HG02759 (cell line): Measurements from ENCODE around the gene SCG2.
"Not testable (repeated sequence)": the region's sequence is repeated elsewhere in the genome, so short reads cannot be mapped to it uniquely, and the experiment has no call there.

Source experiments
- ATAC-seq: cut with Tn5 transposase; IDR thresholded peaks from one replicate; pipeline ENCODE4 v1.9.1; 2021; ENCODE audit warnings: mild to moderate bottlenecking, moderate library complexity; ENCODE audit not compliant: unreplicated experiment

SCG2 gene

DNA sequence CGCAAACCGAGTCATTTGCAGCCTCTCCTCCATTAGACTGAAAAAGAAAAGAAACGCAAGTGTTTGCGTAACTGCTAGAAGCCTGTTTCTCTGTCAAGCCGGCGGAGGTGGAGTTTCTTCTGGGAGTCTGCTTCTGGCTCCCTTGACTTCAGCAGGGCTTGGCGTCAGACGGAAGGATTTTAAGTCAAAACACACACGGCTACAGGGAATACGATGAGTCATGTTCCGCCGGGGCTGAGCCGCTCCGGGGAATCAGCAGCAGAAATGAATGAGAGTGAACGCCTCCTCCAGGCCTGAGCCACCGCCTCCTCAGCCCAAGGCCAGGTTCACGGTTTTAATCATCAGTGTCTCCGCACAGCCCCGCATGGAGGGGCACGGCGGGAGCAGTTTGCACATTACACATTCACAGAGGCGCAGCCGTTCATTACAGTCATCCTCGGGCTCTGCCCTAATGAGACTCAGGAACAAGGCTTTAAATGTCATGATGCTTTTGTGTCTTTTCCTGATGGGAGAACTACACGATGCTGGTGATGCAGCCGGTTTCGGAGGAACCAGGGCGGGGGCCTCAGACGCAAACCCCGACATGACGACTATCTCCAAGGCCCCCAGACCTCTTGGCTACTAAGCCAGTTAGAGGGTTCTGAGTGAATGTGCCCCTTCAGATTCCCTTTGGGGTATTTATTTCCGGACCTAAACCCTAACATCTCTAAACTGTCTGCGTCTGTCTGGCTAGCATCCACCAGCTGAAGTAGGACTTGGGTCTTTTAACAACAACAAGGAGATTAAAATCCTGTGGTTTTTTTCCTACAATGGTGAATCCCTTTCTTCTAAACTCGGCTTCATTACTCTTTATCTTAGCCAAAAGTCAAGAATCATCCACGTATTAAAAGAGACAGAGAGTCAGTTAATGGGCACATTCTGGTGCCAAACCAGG, 11.1 kb upstream of the SCG2 start:
- no peak for ATAC-seq

DNA sequence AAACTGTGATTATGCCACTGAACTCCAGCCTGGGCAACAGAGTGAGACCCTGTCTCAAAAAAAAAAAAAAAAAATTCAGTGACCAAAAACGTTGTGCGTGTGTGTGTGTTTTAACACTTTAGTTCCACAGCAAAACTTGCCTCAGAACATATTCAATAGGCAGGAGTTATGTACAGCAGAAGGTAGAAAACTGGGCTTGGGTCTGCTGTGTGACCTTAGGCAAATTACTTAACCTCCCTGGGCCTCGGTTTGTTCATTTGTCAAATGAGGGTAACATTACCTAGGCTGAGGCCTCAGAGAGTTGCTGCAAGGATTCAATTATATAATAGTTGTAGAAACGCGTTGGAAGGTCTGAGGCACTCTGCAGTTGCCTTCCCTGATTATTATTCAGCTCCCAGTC, 10.3 kb upstream of the SCG2 start:
- ATAC-seq, result no peak

DNA sequence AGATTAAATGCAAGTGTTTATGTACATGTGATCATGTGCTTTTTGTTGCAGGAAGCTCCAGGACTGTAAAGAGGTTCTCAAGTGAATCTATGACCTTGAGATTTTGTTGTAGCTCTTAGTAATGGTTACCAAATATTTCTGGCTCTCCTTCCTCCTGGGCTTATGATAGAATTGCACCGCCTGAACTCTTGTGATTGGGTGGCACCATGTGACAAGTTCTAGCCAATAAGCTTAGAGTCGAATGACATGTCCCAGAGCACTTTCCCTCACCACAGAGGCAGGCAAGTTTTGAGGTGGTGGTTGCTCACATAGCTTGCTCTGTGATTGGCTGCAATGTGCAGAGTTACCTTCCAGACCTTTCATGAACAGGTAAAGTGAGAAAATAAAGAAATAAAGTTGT, 8.9 kb upstream of the SCG2 start:
- ATAC-seq, result no peak

DNA sequence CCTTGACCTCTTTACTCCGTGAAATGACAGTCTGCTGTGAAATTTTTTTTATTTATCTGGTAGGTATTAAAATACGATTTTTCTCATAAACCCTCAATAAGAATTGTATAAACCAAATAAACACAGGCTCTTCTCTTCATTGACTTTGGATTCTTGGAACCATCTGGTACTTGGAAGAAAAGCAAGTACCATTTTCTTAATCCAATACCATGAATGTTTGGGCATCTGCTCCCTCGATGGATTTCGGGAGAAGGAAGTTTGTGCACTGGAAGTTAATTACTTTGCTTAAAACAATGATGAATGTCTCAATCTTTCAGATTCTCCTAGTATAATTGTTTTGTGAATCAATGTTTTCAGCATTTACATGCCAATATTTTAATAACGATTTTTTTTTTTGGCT, 5.3 kb upstream of the SCG2 start:
- ATAC-seq, result no peak

DNA sequence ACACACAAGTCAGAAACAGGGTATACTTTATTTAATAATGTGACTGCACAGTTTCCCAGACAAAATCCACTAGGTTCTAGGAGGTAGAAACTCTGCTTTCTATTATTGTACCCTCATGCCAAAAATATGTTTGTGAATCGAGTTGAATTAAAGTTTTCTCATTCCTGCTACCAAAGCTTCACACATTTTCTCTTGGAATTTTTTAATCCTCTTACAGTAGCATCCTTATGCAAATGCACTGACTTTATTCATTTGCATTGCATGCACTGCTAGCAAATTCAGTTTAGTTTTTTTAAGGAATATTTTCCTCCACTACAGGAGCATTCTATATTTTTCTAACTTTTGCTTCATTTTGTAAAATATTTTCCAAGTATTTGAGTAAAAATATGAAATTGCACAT, 4.8 kb upstream of the SCG2 start:
- ATAC-seq, result no peak

DNA sequence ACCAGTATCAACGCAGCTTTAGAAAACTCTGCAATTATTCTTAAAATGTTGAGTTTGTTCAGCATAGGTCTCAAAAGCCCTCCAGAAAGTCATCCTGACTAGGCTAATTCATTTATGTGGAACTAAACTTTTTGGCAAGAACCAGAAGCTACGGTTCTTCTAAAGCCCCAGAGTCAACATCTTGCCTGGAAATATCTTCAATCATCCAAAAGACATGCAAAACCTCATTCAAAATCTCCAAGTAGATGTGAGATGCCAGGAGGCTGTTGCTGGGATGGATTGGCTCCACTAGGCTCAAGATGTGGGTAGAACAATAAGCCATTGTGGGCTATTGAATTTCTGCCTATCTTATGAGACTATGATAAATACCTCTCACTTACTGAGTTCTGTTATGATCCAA, 2.1 kb upstream of the SCG2 start:
- ATAC-seq, result no peak

DNA sequence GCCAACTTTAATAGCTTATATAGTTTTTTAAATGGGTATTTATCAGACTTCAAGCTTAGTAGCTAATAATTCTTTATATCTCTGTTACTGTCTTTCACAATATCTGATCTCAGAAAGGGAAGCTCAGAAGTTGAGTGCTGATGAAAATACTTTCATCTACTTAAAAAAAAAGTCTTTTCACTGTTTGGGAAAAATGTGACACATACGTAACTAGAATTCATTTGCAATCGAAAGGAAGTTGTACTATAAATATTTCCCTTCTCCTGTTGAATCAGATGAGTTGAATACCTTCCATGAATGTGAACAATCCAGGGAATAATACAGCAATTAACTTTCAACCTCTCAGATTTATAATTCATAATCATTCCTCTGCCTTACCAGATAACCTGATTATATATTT, 811 bp upstream of the SCG2 start:
- no peak for ATAC-seq

DNA sequence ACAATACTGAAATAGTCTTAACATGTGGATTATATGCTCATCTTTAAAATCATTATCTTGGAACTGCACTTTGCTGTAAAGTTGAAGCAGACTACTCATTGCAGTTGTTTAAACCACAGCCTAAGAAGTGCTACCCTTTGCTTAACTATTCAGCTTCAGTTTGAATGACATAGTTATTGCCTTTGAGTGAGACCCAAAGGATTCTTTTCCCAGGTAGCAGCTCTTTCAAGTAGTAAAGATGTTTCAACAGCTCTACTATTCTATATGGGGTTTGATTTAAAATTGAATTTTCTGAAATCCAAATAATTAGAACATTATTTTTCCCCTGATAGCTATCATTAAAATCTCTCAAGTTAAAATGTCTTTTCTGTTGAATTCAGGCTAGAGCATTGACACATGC, 1.1 kb downstream of the SCG2 start:
- no peak for ATAC-seq

DNA sequence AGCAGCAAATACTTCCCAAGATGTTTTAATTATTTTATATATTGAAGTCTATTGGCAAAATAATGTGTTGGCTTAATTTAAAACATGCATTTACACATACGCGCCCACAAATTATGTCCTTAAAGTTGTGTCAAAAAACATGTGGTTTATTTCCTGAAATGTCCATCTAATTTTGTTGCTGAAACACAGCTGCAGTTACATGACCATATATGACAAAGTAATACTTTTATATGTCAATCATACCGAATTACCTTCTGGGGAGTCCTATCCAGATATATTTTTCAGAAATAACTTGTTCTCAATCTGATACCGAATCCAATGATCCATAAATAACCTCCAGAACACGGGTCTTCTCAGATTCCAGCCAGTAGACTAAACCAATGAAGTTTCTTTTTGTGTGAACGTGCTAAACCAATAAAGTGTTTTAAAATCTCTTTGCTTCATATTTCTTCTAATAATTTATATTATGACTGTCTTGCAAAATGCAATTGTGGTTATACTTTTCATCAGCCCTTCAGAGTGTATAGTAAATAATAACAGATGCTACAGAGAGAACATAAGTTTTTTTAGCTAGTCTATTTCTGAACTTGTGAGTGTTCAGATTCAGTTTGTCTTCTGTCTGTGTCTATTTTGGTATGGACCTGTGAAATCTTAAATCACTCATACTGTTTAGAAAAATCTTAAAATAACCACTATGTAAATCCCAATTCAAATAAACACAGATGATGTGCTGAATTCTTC, 2.4 kb downstream of the SCG2 start:
- ATAC-seq, result no peak

DNA sequence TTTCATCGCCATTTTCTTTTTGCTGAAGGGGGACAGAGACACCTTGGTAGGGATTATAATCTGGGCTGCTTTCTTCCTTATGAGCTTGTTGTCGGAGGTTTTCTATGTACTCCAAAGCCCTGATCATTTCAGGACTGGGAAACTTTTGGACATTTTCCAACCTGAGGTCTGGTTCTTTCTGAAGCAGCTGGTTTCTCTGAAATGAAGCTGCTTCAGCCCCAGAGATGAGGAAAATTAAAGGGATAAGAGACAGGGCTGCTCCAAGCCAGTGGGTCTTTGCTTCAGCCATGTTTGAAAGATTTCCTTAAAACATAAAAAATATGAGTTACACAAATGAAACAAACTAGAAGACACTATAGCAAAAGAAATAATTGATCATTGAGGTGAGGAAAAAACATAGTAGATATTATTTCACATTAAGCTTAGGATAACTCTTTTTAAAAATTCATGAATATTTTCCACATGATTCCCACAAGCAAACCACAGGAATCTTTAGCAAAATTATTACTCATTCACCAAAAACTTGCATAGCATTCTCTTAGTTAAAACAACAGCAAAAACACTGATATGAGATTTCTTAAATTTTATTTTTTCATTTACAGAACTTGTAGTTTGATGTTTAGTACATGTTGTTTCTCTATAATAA, 3.0 kb downstream of the SCG2 start:
- ATAC-seq, result no peak

DNA sequence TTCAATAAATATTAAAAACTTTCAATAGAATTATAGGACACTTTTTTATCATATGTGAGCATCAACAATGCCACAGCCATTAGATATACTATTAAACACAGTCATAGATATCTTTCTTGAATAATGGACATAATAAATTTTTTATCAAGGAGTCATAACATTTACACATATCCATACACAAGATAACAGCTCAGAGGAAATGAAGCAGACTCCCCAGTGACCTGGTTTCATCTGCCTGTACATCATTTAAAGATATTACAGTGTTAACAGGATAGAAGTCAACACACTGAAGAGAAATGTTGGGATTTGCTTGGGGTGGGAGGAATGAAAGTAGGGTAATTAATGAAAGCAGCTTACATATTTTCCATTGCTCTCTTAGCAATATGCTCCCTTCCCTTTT, 5.1 kb downstream of the SCG2 start:
- no peak for ATAC-seq

DNA sequence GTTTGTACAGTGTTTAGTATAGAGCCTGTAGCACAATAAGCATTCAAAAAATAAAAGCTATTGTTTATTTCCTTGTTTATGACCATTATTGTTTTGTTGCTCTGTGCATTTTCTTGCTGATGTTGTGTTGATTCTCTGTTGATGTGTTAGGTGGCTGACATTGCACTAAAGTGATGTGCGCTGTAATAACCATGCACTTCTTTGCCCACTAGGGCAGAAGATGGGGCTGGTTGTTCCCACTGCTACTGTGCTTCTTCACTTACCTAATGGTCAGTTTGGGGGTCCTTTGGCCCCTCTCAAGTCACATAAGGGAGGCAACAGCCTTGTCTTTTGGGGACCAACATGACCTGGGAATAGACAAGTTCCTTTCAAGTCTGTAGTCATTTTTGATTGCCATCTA, 6.0 kb downstream of the SCG2 start:
- ATAC-seq, result no peak

DNA sequence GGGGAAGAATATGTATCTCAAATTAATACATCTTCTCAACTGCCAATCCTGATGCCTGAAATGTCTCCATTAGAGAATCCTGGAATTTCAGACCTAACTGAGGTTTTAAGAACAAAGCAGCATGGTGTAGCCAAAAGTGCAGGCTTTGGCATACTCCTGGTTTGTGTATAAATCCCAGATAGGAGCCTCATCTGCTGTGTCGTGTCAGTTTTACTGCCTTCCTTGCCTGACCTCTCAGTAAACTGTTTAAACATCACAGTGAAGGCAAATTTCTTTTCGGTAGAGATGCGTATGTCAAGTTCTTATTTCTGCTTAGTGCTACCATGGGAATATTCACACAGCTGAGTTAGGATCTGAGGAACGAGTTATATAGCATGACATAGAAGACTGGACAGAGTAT, 7.3 kb downstream of the SCG2 start:
- no peak for ATAC-seq

DNA sequence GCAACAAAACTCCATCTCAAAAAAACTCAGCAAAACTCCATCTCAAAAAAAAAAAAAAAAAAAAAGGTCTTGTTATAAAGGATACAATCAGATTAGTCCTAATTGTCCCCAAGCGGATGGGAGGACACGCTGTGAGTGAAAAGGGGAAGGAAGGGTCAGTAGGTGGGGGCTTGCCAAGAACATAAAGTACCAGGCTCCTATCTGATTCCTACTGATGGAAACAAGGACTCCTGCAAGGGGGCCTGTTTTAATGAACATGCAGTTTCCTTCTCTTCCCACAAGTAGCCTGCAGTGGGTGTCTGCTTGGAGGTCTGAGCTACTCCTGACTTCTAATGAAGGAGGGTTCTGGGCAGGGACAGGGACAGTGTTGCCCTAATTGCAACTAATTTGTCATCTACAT, 7.9 kb downstream of the SCG2 start:
- no peak for ATAC-seq

DNA sequence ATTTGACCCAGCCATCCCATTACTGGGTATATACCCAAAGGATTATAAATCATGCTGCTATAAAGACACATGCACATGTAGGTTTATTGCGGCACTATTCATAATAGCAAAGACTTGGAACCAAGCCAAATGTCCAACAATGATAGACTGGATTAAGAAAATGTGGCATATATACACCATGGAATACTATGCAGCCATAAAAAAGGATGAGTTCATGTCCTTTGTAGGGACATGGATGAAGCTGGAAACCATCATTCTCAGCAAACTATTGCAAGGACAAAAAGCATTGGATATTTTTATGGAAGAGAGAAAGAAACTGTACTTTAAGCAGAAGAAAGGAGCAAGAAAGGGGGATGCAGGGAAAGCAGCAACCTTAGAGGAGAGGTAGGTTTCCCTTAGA, 9.5 kb downstream of the SCG2 start:
- not testable (repeated sequence) for ATAC-seq

DNA sequence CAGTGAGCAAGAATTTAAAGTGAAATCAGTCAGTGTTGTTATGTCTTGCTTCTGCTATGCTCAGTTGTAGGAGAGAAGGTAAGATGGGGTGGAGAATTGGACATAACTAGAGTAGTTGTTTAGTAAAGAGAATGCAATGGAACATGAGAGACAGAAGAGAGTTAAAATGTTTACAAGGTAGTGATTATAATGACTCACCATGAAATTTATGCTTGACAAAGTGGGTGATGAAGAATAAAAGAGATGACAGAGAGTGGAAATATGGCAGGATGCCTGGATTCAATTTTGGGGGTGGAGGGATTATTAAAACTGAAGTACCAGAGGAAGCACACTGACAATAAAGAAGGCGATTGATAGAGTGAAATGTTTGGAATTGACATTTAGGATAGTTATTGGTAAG, 10.6 kb downstream of the SCG2 start:
- ATAC-seq, result no peak

DNA sequence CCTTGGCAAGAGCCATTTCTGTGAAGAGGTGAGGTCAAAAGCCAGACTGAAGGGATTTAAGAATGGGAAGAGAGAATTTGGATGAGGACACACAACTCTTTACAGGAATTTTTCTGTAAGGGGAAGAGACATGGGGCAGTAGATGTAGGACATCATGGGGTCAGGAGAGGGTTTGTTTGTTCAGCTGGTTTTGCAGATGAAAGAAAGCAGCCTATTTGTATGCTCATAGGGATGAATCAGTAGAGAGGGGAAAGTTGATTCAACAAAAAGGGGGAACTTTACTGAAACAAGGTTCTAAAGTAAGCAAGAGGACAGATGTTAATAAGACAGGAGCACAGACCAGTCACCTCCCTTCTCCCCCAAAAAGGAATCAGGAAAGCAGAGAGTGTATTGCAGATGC, 11.2 kb downstream of the SCG2 start:
- no peak for ATAC-seq

DNA sequence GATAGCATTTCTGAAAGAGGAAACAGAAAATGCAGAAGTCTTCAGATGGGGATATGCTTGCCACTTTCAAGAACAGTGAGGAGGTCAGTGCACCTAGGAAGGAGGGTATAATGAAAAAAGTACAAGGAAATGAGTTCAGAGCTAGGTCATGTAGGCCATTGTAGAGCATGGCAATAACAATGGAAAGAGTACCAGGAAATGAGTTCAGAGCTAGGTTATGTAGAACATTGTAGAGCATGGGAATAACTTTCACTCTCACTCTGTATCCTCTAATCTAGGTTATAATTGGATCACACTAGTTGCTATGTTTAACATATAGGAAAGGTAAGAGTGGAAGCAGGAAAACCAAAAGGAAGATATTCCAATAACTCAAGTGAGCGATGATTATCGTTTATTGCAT, 12.3 kb downstream of the SCG2 start:
- no peak for ATAC-seq

DNA sequence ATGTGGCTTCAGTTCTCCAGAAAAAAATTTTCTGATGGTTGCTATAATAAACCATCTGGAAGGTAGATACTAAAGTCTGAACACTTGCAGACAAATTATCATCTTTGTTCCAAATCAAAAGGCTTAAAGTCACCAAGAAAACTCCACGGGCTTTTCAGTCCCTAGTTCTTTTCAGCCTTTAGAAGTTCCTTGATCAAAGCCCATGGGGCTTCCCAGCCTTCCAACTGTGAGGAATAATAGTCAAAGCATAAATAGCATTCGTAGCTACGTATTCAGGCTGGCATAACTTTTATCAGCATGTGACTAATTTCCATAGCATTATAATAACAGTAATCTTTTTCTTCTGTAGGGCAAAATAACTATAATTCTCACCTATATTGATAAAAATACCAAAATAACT, 13.9 kb downstream of the SCG2 start:
- ATAC-seq, result no peak

DNA sequence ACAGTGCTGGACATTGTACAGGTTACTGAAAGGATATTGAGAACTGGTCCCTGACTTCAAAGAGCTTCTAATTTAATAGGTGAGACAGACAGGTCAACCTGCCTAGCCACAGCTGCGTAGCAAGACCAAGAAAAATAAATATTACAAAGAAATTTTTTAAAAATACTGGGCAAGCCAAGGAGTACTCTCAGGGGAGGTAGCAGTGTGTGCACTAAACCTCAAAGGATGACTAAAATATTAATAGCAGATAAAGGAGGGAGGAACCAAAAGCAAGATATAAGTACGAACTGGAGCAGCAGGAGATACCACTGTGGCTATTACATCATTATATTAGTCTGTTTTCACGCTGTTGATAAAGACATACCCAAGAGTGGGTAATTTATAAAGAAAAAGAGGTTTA, 14.9 kb downstream of the SCG2 start:
- no peak for ATAC-seq

DNA sequence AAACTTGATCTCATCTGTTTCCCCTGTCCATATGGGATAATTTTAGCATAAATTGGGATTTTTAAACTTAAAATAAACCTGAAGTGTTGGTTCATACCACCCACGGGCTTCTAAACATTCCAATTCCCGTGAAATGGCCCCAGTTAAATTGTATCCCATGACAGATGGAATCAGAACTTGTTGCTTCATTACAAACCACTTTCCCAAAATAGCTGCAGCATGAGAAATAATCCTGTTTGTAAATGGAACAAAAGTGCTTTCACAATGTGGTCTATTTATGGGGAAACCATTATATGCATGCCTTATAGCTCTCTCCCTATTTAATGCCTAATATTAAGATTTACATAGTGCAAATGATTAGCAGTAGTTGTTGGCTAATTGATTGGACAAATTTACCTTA, 15.9 kb downstream of the SCG2 start:
- no peak for ATAC-seq

DNA sequence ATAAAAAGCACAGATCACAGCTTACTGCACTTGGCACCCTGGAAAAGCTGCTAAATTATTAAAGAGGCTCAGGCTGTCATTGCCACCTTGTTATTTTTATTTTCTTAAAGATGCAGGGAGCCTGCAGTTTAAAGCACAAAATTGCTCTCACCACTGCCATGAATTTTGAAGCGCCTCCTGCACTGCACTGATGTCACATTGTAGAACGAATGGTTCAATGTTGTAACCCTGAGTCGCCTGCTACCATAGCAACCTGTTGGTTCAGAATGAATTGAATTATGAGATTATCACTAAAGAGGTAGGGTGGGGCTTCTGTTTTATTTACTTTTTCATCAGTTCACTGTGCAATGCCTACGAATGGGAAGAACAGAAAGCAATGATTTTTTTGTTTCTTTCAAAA, 16.5 kb downstream of the SCG2 start:
- no peak for ATAC-seq
